ENCODE data around the gene NIM1K.

NIM1K gene

DNA sequence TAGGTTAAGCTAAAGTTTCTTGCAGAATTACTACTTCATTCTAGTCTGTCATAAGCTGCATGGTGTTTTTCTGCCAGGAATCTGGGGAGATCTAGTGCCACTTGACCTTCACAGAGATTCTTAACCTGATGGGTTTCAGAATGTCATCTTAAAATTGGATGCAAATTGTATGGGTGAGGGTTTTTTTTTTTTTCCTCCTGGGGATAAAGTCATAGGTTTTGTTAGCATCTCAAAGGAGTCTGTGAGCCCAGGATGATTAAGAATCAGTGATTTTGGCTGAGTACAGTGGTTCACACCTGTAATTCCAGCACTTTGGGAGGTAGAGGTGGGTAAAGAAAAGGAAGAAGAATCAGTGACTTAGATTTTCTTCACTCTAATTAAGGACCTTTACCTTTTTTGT lies 51.2 kb downstream of the NIM1K start:
- POLR2A ChIA-PET (ENCODE audit: low non-redundant PET), result no interaction called here
- CTCF ChIA-PET, result interaction anchor here (0.6 kb wide), 1 partner anchor 242 kb away, joined by 4 read pairs; no protein-coding TSS in a partner anchor

GRCh38 chr5:43244823-43245565 lies 53.0 kb downstream of the NIM1K start:
- H3K27ac ChIP-seq, result no peak overlapping the region
- TF ChIP-seq, protein P1, sequence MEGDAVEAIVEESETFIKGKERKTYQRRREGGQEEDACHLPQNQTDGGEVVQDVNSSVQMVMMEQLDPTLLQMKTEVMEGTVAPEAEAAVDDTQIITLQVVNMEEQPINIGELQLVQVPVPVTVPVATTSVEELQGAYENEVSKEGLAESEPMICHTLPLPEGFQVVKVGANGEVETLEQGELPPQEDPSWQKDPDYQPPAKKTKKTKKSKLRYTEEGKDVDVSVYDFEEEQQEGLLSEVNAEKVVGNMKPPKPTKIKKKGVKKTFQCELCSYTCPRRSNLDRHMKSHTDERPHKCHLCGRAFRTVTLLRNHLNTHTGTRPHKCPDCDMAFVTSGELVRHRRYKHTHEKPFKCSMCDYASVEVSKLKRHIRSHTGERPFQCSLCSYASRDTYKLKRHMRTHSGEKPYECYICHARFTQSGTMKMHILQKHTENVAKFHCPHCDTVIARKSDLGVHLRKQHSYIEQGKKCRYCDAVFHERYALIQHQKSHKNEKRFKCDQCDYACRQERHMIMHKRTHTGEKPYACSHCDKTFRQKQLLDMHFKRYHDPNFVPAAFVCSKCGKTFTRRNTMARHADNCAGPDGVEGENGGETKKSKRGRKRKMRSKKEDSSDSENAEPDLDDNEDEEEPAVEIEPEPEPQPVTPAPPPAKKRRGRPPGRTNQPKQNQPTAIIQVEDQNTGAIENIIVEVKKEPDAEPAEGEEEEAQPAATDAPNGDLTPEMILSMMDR (conservative IDR thresholded peaks at IDR 0.05; ENCODE audit: low read depth), result no peak
- ChIA-PET CTCF (no interaction called here), POLR2A (ENCODE audit: low non-redundant PET) (no interaction called here)
- DNase-seq (ENCODE audit: low spot score), result no peak

More for the DNA sequence above, 51.2 kb downstream of the NIM1K start:
- TF ChIP-seq, protein P1 (conservative IDR thresholded peaks at IDR 0.05; ENCODE audit: low read depth), result no peak
- no peak overlapping the region for H3K27ac ChIP-seq
- DNase-seq (ENCODE audit: low spot score), result no peak

DNA sequence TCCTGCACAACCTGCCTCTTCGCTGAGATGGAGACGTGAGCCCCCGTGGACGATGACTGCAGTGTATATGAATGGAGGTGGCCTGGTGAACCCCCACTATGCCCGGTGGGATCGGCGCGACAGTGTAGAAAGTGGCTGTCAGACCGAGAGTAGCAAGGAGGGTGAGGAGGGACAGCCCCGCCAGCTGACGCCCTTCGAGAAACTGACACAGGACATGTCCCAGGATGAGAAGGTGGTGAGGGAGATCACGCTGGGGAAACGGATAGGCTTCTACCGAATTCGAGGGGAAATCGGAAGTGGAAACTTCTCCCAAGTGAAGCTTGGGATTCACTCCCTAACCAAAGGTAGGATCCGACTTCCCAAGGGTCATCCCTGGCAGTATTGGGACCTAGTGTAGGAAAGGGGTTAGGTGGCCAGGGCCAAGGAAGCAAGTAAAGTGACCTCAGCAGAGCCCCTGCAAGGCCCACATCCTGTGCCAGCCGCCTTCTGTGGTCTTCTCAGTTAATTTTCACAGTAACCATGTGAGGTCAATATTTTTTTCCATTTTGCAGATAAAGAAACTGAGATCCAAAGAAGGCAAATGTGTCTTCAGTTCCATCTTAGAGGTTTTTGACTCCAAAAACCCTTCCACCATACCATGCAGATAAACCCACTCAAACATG lies 53.8 kb downstream of the NIM1K start:
- DNase-seq (ENCODE audit: low spot score), result no peak
- ChIA-PET CTCF (interaction anchor here (0.6 kb wide), 1 partner anchor 528 kb away, joined by 4 read pairs; no protein-coding TSS in a partner anchor), POLR2A (ENCODE audit: low non-redundant PET) (no interaction called here)
- TF ChIP-seq, protein P1 (conservative IDR thresholded peaks at IDR 0.05; ENCODE audit: low read depth), result no peak
- no peak overlapping the region for H3K27ac ChIP-seq

- H3K27ac ChIP-seq, result no peak overlapping the region
- DNase-seq (ENCODE audit: low spot score), result no peak
- TF ChIP-seq, protein P1 (conservative IDR thresholded peaks at IDR 0.05; ENCODE audit: low read depth), result no peak
- CTCF ChIA-PET, result interaction anchor here (0.6 kb wide), 1 partner anchor 1613 kb away, joined by 3 read pairs; no protein-coding TSS in a partner anchor
- POLR2A ChIA-PET (ENCODE audit: low non-redundant PET), result no interaction called here
These were observed 59.7 kb downstream of the NIM1K start for GRCh38 chr5:43251754-43252153.

GRCh38 chr5:43255704-43256103 lies 63.7 kb downstream of the NIM1K start:
- POLR2A ChIA-PET (ENCODE audit: low non-redundant PET), result no interaction called here
- CTCF ChIA-PET, result no interaction called here
- no peak for DNase-seq (ENCODE audit: low spot score)
- TF ChIP-seq, protein P1 (conservative IDR thresholded peaks at IDR 0.05; ENCODE audit: low read depth), result no peak
- no peak overlapping the region for H3K27ac ChIP-seq

DNA sequence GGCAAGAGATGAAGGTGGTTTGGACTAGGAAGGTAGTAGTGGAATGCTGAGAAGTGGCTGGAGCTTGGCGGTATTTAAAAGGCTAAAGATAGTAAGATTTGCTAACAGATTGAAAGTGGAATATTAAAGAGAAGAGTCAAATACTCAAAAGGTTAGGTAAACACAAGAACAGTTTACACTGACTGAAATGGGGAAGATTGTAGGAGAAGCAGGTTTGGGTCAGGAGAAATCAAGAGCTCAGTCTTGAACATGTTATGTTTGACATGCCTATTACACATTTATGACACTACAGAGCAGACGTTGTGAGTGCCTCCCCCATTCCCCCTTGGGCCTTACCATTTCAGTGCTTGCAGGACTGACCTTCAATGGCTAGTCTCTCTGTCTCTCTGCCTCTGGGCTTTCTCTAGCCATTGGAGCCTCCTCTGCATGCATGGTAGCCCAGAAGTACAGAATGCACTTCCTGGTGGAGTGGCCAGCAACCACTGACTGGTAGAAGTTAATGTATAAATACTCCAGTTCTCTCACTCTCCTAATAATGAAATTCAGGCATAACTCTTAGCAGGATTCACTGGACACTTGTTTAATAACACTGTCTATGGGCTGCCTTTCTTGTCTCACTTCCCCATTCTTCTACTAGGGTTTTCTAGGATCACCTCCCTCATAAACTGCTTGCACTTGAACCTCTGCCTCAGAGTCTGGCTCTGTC lies 64.4 kb downstream of the NIM1K start:
- TF ChIP-seq, protein P1 (conservative IDR thresholded peaks at IDR 0.05; ENCODE audit: low read depth), result no peak
- CTCF ChIA-PET, result interaction anchor here (0.6 to 0.8 kb wide), 2 partner anchors 66 to 1037 kb away, joined by 4 read pairs; no protein-coding TSS in a partner anchor
- POLR2A ChIA-PET (ENCODE audit: low non-redundant PET), result no interaction called here

More for the DNA sequence above, 64.4 kb downstream of the NIM1K start:
- H3K27ac ChIP-seq, result no peak overlapping the region
- no peak for DNase-seq (ENCODE audit: low spot score)

Measured in RWPE1 (cell line).